Inflammatory macrophage treated with lipopolysaccharide for 4 hours (primary cell): ENCODE data around the gene PGAM2.

ENCODE experiments used
- DNase-seq: peaks from one replicate; pipeline ENCODE4 v3.0.0-alpha.2; 2020

The PGAM2 gene

GRCh38 chr7:44082541-44083207 is 17.3 kb upstream of the PGAM2 start:
- peak; percentile 99 for DNase-seq

- no peak for DNase-seq
Measured at GRCh38 chr7:44081266-44081748, 15.9 kb upstream of the PGAM2 start.

GRCh38 chr7:44080686-44081265 is 15.4 kb upstream of the PGAM2 start:
- no peak for DNase-seq

GRCh38 chr7:44080118-44080517 is 14.8 kb upstream of the PGAM2 start:
- no peak for DNase-seq

GRCh38 chr7:44079331-44080021 is 14.1 kb upstream of the PGAM2 start:
- no peak for DNase-seq

- DNase-seq, result no peak
Measured at GRCh38 chr7:44078521-44078920, 13.2 kb upstream of the PGAM2 start.

GRCh38 chr7:44077681-44078091 is 12.3 kb upstream of the PGAM2 start:
- DNase-seq, result no peak

- DNase-seq, result no peak
Measured at GRCh38 chr7:44077061-44077460, 11.7 kb upstream of the PGAM2 start.

GRCh38 chr7:44076101-44076895 is 10.9 kb upstream of the PGAM2 start:
- DNase-seq, result no peak

GRCh38 chr7:44075296-44076075 is 10.1 kb upstream of the PGAM2 start:
- DNase-seq, result no peak

- no peak for DNase-seq
Measured at GRCh38 chr7:44074349-44074695, 9.0 kb upstream of the PGAM2 start.

- peak; percentile 92 for DNase-seq
Measured at GRCh38 chr7:44073664-44074348, 8.4 kb upstream of the PGAM2 start.

GRCh38 chr7:44072364-44073231 is 7.2 kb upstream of the PGAM2 start:
- DNase-seq, result peak; percentile 56

GRCh38 chr7:44071726-44072363 is 6.5 kb upstream of the PGAM2 start:
- DNase-seq, result peak; percentile 24

- no peak for DNase-seq
Measured at GRCh38 chr7:44068054-44068453, 2.7 kb upstream of the PGAM2 start.

GRCh38 chr7:44067064-44067951 is 1.9 kb upstream of the PGAM2 start:
- DNase-seq, result no peak

- DNase-seq, result no peak
Measured at GRCh38 chr7:44066494-44067063, 1.2 kb upstream of the PGAM2 start.

GRCh38 chr7:44066111-44066460 is 719 bp upstream of the PGAM2 start:
- no peak for DNase-seq

GRCh38 chr7:44064791-44065430 is 456 bp downstream of the PGAM2 start:
- no peak for DNase-seq
